HG03521 (cell line): Measurements from ENCODE around the gene TEAD1.

Experiments
- ATAC-seq: cut with Tn5 transposase; IDR thresholded peaks from one replicate; pipeline ENCODE4 v1.9.1; 2021; ENCODE audit warnings: mild to moderate bottlenecking, moderate library complexity; ENCODE audit not compliant: unreplicated experiment

TEAD1 gene

DNA sequence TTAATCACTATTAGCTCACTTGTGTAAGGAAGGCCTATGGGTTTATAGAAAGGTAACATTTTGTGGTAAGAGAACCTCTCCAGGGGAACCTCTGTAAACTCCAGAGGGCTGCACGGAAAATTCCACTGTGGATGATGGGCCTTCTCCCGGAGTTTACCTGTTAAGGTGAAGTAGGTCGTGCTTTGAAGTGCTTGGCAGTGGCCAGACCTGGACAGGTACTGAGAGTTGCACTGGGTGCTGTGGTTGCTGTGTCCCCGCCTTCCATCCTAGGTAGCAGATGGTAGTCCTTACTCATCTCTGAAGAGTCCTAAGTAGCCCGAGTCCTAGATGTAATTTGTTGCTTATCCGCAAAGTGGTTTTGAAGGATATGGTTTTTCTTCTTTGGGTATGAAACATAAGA is 133.4 kb downstream of the TEAD1 start:
- no peak for ATAC-seq

DNA sequence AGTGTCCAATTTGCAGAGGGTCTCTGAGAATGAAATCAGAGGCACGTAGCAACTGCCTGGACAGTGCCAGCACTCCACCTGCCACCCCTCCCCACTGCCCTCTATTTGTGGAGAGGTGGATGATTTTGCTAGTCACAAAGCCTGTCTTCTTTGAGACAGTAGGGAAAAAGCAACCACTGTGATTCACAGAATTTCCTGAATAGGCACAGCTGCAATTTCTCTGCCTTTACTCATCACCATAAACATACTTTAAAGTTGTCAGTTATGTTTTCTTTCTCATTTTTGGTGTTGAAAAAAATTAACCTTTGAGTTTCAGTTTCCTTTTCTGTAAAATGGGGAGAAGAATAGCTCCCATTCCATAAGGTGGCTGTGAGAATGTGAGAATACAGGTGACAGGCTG is 134.3 kb downstream of the TEAD1 start:
- ATAC-seq = no peak

DNA sequence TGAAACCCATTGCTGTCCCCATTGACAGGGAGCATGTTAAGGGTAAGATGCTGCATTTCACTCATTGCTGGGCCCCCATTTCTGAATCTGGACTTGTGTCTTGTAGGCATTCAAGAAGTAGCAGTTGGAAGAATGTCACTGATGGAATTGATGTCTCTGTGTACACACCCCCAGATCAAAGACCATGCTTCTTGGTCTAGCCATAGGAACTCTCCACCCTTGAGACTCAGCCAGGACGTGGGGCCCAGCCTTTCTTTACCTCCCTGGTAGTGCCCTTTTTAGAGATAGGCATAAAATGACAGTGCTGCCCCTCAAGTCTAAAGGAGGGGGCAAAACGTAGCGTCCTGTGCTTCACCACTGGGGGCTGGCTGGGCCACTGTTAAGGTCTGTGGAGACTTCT is 135.1 kb downstream of the TEAD1 start:
- no peak for ATAC-seq

DNA sequence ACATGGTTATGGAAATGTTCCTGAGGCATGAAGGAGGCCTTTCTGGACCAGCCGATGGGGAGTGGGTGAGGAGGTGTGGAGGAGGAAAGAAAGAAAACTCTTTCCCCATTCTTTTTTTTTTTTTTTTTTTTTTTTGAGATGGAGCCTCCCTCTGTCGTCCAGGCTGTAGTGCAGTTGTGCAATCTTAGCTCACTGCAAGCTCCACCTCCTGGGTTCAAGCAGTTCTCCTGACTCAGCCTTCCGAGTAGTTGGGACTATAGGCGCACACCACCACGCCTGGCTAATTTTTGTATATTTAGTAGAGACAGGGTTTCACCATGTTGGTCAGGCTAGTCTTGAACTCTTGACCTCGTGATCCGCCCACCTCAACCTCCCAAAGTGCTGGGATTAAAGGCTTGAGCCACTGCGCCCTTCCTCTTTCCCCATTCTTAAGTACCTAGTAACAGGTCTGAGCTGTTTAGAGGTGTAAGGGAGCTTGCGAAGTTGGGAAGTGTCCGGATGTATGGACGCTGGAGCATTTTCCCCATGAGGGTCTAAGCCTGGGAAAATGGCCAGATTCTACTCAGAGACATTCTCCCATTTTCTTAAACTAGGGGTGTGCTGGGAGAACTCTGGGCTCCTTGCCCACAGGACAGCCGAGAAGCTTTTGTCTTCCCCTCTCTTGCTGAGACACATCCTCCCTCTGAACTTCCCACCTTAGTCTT is 135.8 kb downstream of the TEAD1 start:
- no peak for ATAC-seq

DNA sequence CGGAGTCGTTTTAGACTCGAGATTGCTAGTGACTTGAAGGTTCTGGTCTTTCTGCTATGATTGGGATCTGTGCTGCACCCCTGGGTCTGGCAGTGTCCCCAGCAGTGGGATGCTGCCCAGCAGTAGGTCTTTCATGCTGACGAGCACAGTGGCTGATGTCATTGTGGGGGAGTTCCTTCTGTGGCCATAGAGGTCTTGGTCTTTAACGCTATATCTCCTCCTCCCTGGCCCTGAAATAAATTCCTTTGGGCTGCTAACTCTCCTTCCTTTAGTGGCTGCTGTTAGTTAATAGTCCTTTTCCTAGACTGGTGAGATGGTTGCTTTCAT is 136.3 kb downstream of the TEAD1 start:
- no peak for ATAC-seq

DNA sequence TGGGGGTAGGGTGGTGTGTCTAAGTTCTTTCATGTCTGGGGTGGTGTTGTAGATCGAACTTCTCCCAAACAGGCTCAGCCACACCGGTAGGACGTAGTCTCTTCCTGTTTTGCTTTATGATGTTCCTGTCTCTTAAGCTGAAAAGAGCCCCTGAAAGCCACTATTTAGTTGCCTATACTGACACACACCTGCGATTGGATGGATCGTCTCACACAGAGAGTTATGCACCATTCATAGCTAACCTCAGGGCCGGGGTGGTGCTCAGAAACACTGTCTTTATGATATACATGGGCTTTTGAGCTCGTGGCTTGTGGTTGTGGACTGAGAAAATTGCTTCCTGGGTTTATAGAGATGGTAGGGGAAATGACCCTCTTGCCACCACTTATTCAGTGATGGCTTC is 137.6 kb downstream of the TEAD1 start:
- ATAC-seq = no peak

DNA sequence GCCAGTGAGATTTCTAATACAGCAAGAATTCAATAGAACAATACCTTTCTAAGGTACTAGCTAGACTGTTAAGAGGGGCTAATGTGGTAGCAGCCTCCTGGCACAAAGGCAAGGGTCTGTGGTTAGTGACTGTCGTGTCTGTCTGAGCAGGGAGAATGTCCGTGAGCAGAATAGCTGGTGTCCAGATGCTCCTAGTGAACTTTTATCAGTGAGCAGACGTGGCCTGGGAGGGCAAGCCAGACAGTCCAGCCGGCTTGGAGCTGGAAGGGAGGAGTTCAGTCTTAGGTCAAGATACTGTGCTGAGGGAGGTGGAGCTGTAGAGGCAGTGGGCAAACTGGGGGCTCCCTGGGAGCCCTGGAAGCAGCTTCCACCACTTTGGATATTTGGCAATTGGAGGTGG is 138.6 kb downstream of the TEAD1 start:
- ATAC-seq = no peak

DNA sequence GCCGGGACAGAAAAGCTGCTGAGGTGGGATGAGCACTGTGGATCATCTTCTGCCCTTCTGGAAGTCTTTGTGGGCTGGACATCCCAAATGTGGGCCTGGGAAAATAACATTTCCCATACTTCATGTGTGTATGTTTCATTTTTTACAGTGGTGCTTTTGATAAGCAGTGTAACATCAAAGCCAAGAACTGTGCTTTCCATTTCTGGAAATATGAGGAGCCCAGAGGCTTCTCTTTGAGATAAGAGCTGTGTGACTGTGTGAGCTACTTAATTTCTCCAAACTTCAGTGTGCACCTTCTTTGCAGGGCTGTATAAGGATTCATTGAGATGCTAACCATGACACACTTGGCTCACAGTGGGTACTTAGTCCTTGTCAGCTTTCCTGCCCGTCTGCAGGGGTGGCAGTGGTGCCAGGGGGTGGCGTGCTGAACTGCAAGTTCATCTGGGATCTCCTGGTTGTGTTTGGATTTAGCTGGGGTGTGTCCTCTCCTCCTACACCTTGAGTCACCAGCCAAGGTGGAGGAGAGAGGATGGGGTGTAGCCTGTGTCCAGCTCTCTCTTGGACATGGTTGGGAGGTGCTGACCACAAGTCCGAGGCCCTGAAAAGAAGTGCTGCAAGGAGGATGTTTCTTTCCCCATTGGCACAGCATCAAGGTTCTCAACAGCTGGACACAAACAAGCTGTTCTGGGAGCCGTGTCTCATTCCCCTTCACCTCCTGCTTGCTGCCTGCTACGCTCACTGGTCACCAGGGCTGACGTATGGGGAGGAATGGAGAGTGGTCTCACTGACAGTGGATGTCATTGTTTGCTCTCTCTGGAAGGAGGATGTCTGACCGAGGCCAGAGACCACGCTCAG is 139.4 kb downstream of the TEAD1 start:
- ATAC-seq = no peak

DNA sequence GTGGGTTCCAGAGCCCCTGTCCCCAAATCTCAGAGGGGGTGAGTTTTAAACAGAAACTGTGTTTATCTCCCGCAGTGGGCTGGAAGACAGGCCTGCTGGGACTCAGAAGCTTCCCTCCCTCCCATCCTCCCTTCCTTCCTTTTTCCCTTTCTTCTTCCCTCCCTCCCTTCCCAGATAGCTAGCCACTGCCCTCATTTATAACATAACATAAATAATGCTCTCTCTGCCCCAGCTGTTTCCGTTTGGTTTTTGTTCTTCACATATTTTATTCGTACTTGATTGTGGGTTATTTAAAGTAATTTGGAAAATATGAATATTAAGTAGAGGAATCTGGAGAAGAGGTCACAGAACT is 140.9 kb downstream of the TEAD1 start:
- no peak for ATAC-seq

DNA sequence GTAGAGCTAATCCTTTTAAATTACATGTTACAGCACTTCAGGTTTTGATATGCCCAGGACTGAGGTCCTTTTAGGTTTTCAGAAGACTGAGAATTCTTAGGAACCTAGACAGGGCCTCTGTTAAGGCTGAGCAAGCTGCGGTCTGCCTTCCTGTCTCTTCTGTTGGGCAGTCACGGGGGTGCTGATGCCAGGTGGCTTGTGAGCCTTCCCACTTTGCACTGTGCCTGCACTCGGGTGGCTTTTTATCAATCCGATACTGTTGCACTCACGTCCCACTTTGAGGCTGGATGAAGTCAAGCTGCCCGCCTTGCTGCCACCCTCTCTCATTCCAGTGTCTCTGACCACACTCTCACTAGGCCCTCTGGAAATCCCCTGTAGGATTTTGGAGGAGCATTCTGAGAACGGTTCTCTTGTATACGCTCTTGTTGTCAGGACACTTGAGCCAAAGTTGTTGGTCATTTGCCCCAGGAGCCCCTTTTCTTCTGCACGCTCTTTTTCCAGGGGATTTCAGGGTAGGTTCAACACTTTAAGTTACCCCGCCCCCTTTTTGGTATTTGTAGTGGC is 141.8 kb downstream of the TEAD1 start:
- no peak for ATAC-seq

DNA sequence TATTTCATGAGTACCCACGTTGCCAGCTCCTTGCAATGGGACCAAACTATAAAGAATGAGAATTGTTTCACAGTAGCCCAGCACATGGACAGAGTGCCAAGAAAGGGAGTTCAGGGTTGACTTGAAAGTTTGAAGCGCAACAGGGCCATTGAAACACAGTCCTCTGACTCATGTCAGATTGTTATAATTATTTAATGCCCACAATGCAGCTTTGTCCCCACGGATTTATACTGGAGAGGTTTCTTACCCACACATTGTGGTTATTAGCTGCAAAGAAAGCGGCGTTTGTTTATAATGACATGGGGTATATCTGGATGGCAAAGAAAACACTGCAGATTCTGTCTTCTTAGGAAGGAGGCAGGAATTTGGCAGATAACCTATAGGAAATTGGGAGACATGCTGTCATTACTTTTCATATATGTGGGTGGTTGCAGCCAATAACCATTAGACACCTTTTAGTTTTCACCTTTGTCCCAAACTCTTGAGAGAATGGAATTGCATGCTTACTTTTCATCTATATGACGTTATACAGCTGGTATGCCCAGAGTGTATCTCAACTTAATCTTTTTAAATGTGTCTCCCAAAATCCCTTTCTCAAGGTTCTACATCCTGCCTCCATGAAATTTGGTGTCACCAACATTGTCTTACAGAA is 143.6 kb downstream of the TEAD1 start:
- ATAC-seq = no peak

DNA sequence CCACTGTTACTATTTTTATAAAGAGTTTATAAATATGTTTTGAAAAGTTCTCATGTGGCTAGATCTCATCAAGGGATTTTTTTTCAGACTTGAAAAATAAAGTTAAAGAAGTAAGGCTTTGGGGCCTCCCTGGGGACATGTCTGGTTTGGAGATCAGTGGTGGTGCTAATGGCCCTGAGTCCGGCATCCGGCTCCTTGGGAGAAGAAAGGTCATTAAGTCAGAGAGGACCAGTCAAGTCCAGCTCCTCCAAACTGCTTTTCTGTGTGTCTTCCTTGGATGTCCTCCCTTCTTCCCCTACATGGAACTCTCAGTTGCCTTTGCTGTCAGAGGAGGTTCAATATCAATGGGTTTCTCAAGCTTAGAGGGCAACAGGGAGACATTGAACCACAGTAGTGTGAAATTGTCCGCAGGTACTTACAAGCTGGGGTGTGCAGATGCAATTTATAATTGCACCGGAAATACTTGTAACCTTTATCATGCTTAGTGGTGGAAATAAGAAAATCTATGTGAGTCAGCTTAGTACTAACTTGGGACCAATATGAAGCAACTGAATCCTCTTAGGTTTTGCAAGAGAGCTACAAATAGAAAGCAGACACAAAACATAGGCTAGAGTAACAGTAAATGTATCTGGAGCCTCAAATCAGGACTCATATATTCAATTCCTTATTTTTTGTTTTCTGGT is 144.3 kb downstream of the TEAD1 start:
- ATAC-seq = no peak

DNA sequence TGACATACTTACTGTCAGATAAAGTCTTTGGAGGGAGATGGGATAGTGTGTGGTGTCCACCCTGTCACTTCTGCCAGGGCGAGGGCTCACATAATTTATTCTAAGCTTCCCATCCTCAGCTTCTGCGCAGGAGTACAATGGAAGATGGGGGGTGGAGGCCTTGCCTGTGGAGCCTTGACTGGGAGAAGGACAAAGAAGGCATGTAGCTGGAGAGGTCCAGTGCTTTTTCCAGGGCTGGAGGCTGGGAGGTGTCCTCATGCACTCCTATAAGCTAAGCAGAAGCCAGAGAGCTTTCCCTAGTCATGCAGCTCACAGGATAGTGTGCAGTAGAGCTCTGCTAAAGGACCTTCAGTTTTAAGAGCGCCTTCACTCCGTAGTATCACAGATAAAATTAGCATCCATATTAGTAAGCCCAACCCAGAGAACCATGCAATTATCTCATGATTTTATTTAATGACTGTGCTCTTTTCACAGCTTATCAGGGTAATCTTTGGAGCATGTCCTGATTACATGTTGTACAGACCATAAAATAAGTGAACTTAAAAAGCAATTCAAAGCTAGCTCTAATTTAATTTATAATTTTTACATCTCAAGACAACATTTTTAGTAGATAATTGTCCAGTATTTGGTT is 148.3 kb downstream of the TEAD1 start:
- ATAC-seq = no peak

DNA sequence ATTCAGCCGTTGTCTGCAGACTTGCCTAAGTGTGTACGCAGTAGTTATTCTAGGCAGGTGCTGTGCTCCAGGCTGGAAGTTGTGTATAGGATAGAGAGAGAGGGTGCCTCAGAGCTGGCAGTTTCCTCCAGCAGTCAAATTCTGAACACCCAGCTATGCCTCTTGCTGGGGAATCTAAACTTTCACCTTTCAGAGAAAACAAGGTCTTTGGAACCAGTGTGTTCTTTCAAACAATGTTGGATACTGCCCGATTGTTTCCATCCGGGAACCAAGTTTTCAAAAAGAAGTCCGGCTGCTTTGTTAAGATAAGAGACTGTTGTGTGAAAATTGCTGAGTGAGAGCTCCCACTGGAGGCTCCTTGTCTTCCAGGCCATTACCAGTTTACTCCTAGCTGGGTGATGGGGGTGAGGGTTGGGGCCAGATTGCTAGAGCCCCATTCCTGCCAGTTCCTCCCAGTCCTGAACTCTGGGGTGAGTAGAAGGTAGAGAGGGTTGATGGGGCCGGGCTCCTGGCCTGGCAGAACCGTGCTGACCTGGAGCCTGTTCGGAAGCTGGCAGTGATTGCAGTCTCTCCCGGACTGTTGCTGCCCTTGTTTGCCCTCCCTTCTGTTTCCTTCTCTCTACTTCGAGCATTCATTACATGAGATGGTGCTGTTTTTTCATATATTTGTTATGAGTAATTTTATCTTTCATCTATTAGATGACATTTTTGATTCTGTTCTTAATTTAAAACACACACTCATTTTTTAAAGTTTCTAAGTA is 150.2 kb downstream of the TEAD1 start:
- no peak for ATAC-seq

DNA sequence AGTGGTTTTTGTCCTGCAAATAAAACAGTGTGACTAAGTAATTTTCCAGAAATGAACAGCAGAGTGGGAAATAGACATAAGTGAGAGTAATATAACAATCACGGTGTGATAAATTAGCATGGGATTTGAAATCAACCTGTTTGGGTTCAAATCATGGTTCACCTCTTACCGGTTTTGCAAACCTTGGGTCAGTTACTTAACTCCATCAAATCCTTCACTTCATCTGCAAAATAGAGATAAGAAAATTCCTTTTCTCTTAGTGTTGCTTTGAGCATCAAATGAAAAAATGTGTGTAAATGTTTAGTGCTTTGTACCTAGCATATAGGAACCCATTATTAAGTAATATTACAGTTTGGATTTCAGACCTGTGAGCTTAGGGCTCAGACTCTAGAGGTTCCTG is 152.2 kb downstream of the TEAD1 start:
- no peak for ATAC-seq

DNA sequence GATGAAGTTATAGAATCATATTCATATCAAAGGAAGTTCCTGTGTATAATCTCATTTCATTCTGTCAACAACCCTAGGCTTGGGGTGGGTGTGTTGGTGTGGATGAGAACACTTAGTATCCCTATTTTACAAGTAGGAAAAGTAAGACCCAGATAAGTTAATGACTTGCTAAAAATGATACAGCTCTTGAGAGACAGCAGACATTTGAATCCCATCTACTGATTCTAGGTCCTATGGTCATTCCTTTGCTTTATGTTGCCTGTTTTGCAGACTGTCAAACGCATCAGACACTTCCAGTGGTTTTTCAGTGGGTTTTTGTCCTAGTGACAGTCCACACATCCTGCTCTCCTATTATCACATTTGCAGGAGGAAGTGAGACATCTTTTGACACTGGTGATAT is 153.1 kb downstream of the TEAD1 start:
- no peak for ATAC-seq

DNA sequence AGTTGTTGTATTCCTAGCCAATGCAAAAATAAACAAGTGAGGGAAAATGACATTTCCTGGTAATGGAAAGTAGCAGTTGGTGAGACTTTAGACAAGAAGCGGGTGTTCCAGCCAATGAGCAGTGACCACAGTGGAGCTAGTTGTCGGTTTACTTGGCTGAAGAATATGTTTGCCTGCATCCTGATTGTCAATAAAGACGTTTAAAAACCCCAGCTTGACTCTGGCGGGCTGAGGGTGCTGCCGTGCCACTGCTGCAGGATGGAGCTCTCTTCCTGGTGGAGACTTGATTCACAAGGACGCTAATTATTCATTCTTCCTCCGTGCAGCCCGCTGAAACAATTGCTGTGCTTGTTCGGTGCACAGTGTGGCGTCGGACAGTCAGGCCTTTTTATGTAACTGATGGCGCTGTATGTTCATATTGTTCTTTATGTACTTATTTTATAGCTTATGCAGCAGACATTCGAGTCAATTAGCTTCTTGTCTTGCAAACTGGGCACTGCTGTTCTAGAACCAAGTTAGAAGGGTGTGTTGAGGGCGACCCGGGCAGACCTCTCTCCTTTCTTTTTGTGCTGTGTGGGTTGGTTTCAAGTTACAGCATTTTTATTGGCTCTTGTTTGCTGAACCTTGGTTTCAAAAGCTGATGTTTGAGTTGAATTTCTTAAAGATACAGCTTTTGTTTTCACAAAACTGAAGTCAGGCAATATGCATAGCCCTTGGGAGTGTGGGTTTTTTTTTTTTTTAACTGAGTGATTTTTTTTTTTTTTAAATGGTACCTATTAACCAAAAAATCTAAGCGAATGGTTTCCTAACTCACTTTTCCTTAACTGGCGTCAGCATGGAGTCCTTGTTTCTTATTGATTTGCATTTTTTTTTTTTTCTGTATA is 153.9 kb downstream of the TEAD1 start:
- ATAC-seq = no peak

DNA sequence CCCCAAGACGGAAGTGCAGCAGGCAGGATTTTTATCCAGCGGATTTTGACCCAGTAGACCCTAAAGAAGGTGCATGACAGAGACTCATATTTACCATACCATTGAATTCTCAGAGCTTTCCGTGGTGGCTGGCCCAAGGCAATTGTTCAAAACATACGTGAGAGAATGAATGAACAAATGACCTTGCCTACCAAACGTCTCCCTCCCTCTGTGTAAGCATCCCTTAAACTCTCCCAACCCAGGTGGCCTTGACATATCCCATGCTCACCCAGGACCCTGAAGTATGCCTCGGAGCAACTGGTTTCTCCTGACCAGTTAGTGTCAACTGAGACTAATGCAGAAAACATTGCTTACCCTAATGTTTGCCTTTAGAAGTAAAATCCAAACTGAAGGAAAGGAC is 154.9 kb downstream of the TEAD1 start:
- no peak for ATAC-seq
